ENCODE measurements around the gene SLC5A6. TPM values are rescaled to one million over a fixed set of nuclear protein-coding genes. Genes with fewer than 3 reads are reported as not detected.
"Not testable (repeated sequence)": the region's sequence is repeated elsewhere in the genome, so short reads cannot be mapped to it uniquely, and the experiment has no call there.

The SLC5A6 gene
- total RNA-seq, 1 donor from 2014 or later, result 70.7 TPM

GRCh38 chr2:27194538-27195354 is 17.3 kb downstream of the SLC5A6 start:
- Mint-ChIP-seq H3K9me3 (no peaks in the 10 kb centered on the region), H3K27me3 (ENCODE audit: low read depth) (peaks cover 2% of the 10 kb centered on the region), H3K36me3 (ENCODE audit: low read depth) (peaks cover 3% of the 10 kb centered on the region), H3K4me3 (ENCODE audit: low read depth) (no peak overlapping the region), H3K27ac (no peak overlapping the region), H3K4me1 (ENCODE audit: low read depth) (no peaks in the 10 kb centered on the region)
- DNase-seq (ENCODE audit: low spot score), result no peak
- intact Hi-C loops (cut with micrococcal nuclease), result loop anchor here (5.0 kb wide), 1 partner anchor 97 kb away; no protein-coding TSS in a partner anchor

GRCh38 chr2:27191070-27191829 is 20.8 kb downstream of the SLC5A6 start:
- Mint-ChIP-seq H3K4me3 (ENCODE audit: low read depth) (no peak overlapping the region), H3K9me3 (no peaks in the 10 kb centered on the region), H3K27me3 (ENCODE audit: low read depth) (peaks cover 6% of the 10 kb centered on the region), H3K36me3 (ENCODE audit: low read depth) (no peaks in the 10 kb centered on the region), H3K4me1 (ENCODE audit: low read depth) (no peaks in the 10 kb centered on the region), H3K27ac (no peak overlapping the region)
- intact Hi-C loops (cut with micrococcal nuclease), result loop anchor here (5.0 kb wide), 1 partner anchor 94 kb away; no protein-coding TSS in a partner anchor
- peak; percentile 35 for DNase-seq (ENCODE audit: low spot score)

GRCh38 chr2:27189989-27190388 is 22.1 kb downstream of the SLC5A6 start:
- Mint-ChIP-seq H3K27me3 (ENCODE audit: low read depth) (peaks cover 12% of the 10 kb centered on the region), H3K27ac (no peak overlapping the region), H3K4me1 (ENCODE audit: low read depth) (no peaks in the 10 kb centered on the region), H3K4me3 (ENCODE audit: low read depth) (no peak overlapping the region), H3K9me3 (no peaks in the 10 kb centered on the region), H3K36me3 (ENCODE audit: low read depth) (no peaks in the 10 kb centered on the region)
- no peak for DNase-seq (ENCODE audit: low spot score)
- intact Hi-C loops (cut with micrococcal nuclease), result loop anchor here (5.0 kb wide), 1 partner anchor 93 kb away; no protein-coding TSS in a partner anchor

GRCh38 chr2:27186613-27187345 is 25.3 kb downstream of the SLC5A6 start:
- Mint-ChIP-seq H3K4me3 (ENCODE audit: low read depth) (no peak overlapping the region), H3K36me3 (ENCODE audit: low read depth) (no peaks in the 10 kb centered on the region), H3K27ac (no peak overlapping the region), H3K27me3 (ENCODE audit: low read depth) (peaks cover 22% of the 10 kb centered on the region), H3K4me1 (ENCODE audit: low read depth) (no peaks in the 10 kb centered on the region), H3K9me3 (no peaks in the 10 kb centered on the region)
- intact Hi-C loops (cut with micrococcal nuclease), result no loop called here
- DNase-seq (ENCODE audit: low spot score), result no peak

- no peak for DNase-seq (ENCODE audit: low spot score)
- intact Hi-C loops (cut with micrococcal nuclease), result no loop called here
- no peaks in the 10 kb centered on the region for H3K9me3 Mint-ChIP-seq
- H3K27ac Mint-ChIP-seq, result no peak overlapping the region
- no peaks in the 10 kb centered on the region for H3K4me1 Mint-ChIP-seq (ENCODE audit: low read depth)
- peaks cover 32% of the 10 kb centered on the region for H3K27me3 Mint-ChIP-seq (ENCODE audit: low read depth)
- H3K36me3 Mint-ChIP-seq (ENCODE audit: low read depth), result no peaks in the 10 kb centered on the region
- H3K4me3 Mint-ChIP-seq (ENCODE audit: low read depth), result no peak overlapping the region
Measured at GRCh38 chr2:27185331-27186026, 26.6 kb downstream of the SLC5A6 start.

- Mint-ChIP-seq H3K27me3 (ENCODE audit: low read depth) (peaks cover 42% of the 10 kb centered on the region), H3K9me3 (no peaks in the 10 kb centered on the region)
- intact Hi-C loops (cut with micrococcal nuclease), result no loop called here
Measured at GRCh38 chr2:27184115-27184514, 28.0 kb downstream of the SLC5A6 start.

GRCh38 chr2:27182346-27182745 is 29.7 kb downstream of the SLC5A6 start:
- no peaks in the 10 kb centered on the region for H3K36me3 Mint-ChIP-seq (ENCODE audit: low read depth)
- H3K27me3 Mint-ChIP-seq (ENCODE audit: low read depth), result peaks cover 49% of the 10 kb centered on the region
- no peak overlapping the region for H3K27ac Mint-ChIP-seq
- DNase-seq (ENCODE audit: low spot score), result no peak
- intact Hi-C loops (cut with micrococcal nuclease), result no loop called here
- no peaks in the 10 kb centered on the region for H3K4me1 Mint-ChIP-seq (ENCODE audit: low read depth)
- no peaks in the 10 kb centered on the region for H3K9me3 Mint-ChIP-seq
- no peak overlapping the region for H3K4me3 Mint-ChIP-seq (ENCODE audit: low read depth)

More at GRCh38 chr2:27184115-27184514, 28.0 kb downstream of the SLC5A6 start:
- no peak for DNase-seq (ENCODE audit: low spot score)
- no peaks in the 10 kb centered on the region for H3K4me1 Mint-ChIP-seq (ENCODE audit: low read depth)
- no peaks in the 10 kb centered on the region for H3K36me3 Mint-ChIP-seq (ENCODE audit: low read depth)
- H3K27ac Mint-ChIP-seq, result no peak overlapping the region
- H3K4me3 Mint-ChIP-seq (ENCODE audit: low read depth), result no peak overlapping the region

- no peak for DNase-seq (ENCODE audit: low spot score)
- Mint-ChIP-seq H3K4me1 (ENCODE audit: low read depth) (no peaks in the 10 kb centered on the region), H3K4me3 (ENCODE audit: low read depth) (no peak overlapping the region), H3K27ac (no peak overlapping the region), H3K27me3 (ENCODE audit: low read depth) (peaks cover 46% of the 10 kb centered on the region), H3K36me3 (ENCODE audit: low read depth) (no peaks in the 10 kb centered on the region), H3K9me3 (no peaks in the 10 kb centered on the region)
- intact Hi-C loops (cut with micrococcal nuclease), result no loop called here
Measured at GRCh38 chr2:27179344-27180000, 32.6 kb downstream of the SLC5A6 start.

- intact Hi-C loops (cut with micrococcal nuclease), result no loop called here
- no peaks in the 10 kb centered on the region for H3K9me3 Mint-ChIP-seq
- no peaks in the 10 kb centered on the region for H3K4me1 Mint-ChIP-seq (ENCODE audit: low read depth)
- H3K27me3 Mint-ChIP-seq (ENCODE audit: low read depth), result peaks cover 41% of the 10 kb centered on the region
- DNase-seq (ENCODE audit: low spot score), result no peak
- no peak overlapping the region for H3K4me3 Mint-ChIP-seq (ENCODE audit: low read depth)
- H3K27ac Mint-ChIP-seq, result no peak overlapping the region
- no peaks in the 10 kb centered on the region for H3K36me3 Mint-ChIP-seq (ENCODE audit: low read depth)
Measured at GRCh38 chr2:27178469-27178868, 33.6 kb downstream of the SLC5A6 start.

GRCh38 chr2:27177441-27178351 is 34.4 kb downstream of the SLC5A6 start:
- peaks cover 41% of the 10 kb centered on the region for H3K27me3 Mint-ChIP-seq (ENCODE audit: low read depth)
- H3K27ac Mint-ChIP-seq, result no peak overlapping the region
- H3K9me3 Mint-ChIP-seq, result no peaks in the 10 kb centered on the region
- DNase-seq (ENCODE audit: low spot score), result no peak
- no peaks in the 10 kb centered on the region for H3K4me1 Mint-ChIP-seq (ENCODE audit: low read depth)
- no peaks in the 10 kb centered on the region for H3K36me3 Mint-ChIP-seq (ENCODE audit: low read depth)
- intact Hi-C loops (cut with micrococcal nuclease), result no loop called here
- H3K4me3 Mint-ChIP-seq (ENCODE audit: low read depth), result no peak overlapping the region

GRCh38 chr2:27175781-27176180 is 36.3 kb downstream of the SLC5A6 start:
- H3K36me3 Mint-ChIP-seq (ENCODE audit: low read depth); H3K27ac Mint-ChIP-seq; H3K4me1 Mint-ChIP-seq (ENCODE audit: low read depth); DNase-seq (ENCODE audit: low spot score); H3K9me3 Mint-ChIP-seq; H3K4me3 Mint-ChIP-seq (ENCODE audit: low read depth); intact Hi-C loops (cut with micrococcal nuclease): not testable (repeated sequence)
- peaks cover 42% of the 10 kb centered on the region for H3K27me3 Mint-ChIP-seq (ENCODE audit: low read depth)

Measured in activated T-helper 2 cell treated with anti-CD3 and anti-CD28 coated beads, Interferon-gamma antibody, Interleukin-2, Interleukin-4, amounts not matched to agents 10 μg/mL and 5 μg/mL and 100 μg/mL, durations not matched to agents 14 hours and 24 hours and 36 hours (primary cell).